ENCODE data around the gene TMEM165. TPM values are rescaled to one million over a fixed set of nuclear protein-coding genes. Genes with fewer than 3 reads are reported as not detected.

Gene TMEM165
- total RNA-seq, 2 experiments from 2014 or later = 44.8 to 46.0 TPM

DNA sequence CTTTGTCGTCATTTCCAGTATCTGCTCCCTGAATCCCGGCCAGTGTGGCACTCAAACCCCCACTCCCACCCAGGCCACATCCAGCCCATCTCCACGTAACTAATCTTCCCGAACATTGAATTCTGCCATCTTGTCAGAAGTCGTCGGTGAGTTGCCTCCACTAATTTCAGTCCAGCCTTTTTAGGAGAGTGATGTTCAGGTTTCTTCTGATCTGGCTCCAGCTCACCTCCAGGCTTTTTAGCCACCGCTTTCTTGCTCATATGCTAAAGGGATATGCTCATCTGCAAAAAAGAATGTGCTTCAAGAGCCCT, 1.3 kb downstream of the TMEM165 start:
- DNase-seq = peak in 1 of 14 experiments; percentile 6
- peaks cover 31% of the 10 kb centered on the region for H3K36me3 Mint-ChIP-seq (ENCODE audit: low read depth)
- POLR2A ChIA-PET = interaction anchor here (0.9 to 3.7 kb wide), 5 partner anchors 11 to 552 kb away, joined by 3 to 37 read pairs (median 7); partner anchors contain the start of genes CEP135, CLOCK and SRD5A3

DNA sequence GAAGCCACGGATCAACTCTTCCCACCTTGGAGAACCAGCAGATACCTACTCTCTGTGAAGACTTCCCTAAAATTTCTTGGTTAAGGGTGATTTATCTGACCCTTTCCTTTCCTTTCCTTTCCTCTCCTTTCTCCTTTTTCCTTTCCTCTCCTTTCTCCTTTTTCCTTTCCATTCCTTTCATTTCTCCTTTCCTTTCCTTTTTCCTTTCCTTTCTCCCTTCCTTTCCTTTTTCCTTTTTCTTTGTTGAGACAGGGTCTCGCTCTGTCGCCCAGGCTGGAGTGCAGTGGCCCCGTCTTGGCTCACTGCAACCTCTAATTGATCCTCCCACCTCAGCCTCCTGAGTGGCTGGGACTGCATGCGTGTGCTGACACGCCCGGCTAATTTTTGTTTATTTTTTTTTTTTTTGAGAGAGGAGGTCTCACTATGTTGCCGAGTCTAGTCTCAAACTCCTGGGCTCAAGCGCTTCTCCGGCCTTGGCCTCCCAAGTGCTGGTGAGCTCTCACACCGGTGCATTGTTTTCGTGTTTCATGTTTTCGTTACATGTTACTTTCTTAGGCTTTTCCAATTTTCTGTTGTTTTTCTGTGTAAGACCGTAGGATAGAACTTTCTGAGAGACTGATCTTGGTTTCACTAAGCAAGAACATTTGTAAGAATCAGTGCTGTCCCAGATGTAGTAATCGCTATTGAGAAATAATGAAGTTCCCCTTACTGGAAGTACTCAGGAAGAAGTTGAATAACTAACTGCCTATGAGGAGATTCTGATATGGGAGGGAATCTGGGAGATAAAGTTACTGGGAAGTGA, 2.0 kb downstream of the TMEM165 start:
- CTCF ChIA-PET = interaction anchor here (0.6 to 1.3 kb wide), 3 partner anchors 13 to 157 kb away, joined by 3 to 4 read pairs (median 3); partner anchors contain the start of gene SRD5A3
- intact Hi-C loops (cut with DNase I, micrococcal nuclease) = loop anchor here (2.0 to 5.0 kb wide), 3 partner anchors 45 to 457 kb away; partner anchors contain the start of gene EXOC1 (in 1 of the 2)
- Mint-ChIP-seq H3K27ac (peak overlapping the region; percentile 73), H3K9me3 (no peaks in the 10 kb centered on the region), H3K27me3 (no peaks in the 10 kb centered on the region), H3K4me1 (ENCODE audit: low read depth) (peaks cover 51% of the 10 kb centered on the region), H3K4me3 (peak overlapping the region; percentile 91), H3K36me3 (ENCODE audit: low read depth) (peaks cover 31% of the 10 kb centered on the region)
- DNase-seq (peak in 2 of 14 experiments; percentile 49 to 56), ATAC-seq (ENCODE audit: poor library complexity) (no peak)
- no peaks in the 10 kb centered on the region for H3K27me3 ChIP-seq (ENCODE audit: control insufficient read depth in 1 of 2, insufficient read depth in 2 of 2, low read length in 2 of 2)
- POLR2A ChIA-PET = no interaction called here
- H3K27ac ChIP-seq (ENCODE audit: low read depth in 1 of 2, low read length in 2 of 2) = peak overlapping the region in 1 of 2 donors; percentile 5
- peaks cover 34% of the 10 kb centered on the region for H3K4me1 ChIP-seq (ENCODE audit: insufficient read depth, low read length)
- TF ChIP-seq, protein P1, sequence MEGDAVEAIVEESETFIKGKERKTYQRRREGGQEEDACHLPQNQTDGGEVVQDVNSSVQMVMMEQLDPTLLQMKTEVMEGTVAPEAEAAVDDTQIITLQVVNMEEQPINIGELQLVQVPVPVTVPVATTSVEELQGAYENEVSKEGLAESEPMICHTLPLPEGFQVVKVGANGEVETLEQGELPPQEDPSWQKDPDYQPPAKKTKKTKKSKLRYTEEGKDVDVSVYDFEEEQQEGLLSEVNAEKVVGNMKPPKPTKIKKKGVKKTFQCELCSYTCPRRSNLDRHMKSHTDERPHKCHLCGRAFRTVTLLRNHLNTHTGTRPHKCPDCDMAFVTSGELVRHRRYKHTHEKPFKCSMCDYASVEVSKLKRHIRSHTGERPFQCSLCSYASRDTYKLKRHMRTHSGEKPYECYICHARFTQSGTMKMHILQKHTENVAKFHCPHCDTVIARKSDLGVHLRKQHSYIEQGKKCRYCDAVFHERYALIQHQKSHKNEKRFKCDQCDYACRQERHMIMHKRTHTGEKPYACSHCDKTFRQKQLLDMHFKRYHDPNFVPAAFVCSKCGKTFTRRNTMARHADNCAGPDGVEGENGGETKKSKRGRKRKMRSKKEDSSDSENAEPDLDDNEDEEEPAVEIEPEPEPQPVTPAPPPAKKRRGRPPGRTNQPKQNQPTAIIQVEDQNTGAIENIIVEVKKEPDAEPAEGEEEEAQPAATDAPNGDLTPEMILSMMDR (IDR thresholded peaks at IDR 0.05) = no peak
- H3K4me3 ChIP-seq (ENCODE audit: low read length) = peak overlapping the region; percentile 79
- no peaks in the 10 kb centered on the region for H3K9me3 ChIP-seq (ENCODE audit: control insufficient read depth in 1 of 2, insufficient read depth in 1 of 2, low read length in 2 of 2)
- H3K36me3 ChIP-seq (ENCODE audit: insufficient read depth, low read length) = peaks cover 6% of the 10 kb centered on the region

More for the DNA sequence above, 1.3 kb downstream of the TMEM165 start:
- Histone ChIP-seq H3K27me3 (ENCODE audit: control insufficient read depth in 1 of 2, insufficient read depth in 2 of 2, low read length in 2 of 2) (no peaks in the 10 kb centered on the region), H3K9me3 (ENCODE audit: control insufficient read depth in 1 of 2, insufficient read depth in 1 of 2, low read length in 2 of 2) (no peaks in the 10 kb centered on the region), H3K36me3 (ENCODE audit: insufficient read depth, low read length) (peaks cover 6% of the 10 kb centered on the region), H3K4me3 (ENCODE audit: low read length) (peak overlapping the region; percentile 79), H3K4me1 (ENCODE audit: insufficient read depth, low read length) (peaks cover 34% of the 10 kb centered on the region), H3K27ac (ENCODE audit: low read depth in 1 of 2, low read length in 2 of 2) (peak overlapping the region in 1 of 2 donors; percentile 5)
- ATAC-seq (ENCODE audit: poor library complexity) = no peak
- H3K27ac Mint-ChIP-seq = peak overlapping the region; percentile 73
- TF ChIP-seq, protein P1 (IDR thresholded peaks at IDR 0.05) = no peak
- H3K27me3 Mint-ChIP-seq = no peaks in the 10 kb centered on the region
- CTCF ChIA-PET = no interaction called here
- H3K4me3 Mint-ChIP-seq = peak overlapping the region; percentile 91
- H3K9me3 Mint-ChIP-seq = no peaks in the 10 kb centered on the region
- H3K4me1 Mint-ChIP-seq (ENCODE audit: low read depth) = peaks cover 51% of the 10 kb centered on the region
- intact Hi-C loops (cut with DNase I, micrococcal nuclease) = loop anchor here (2.0 to 5.0 kb wide), 3 partner anchors 45 to 458 kb away; partner anchors contain the start of gene EXOC1 (in 1 of the 2)

DNA sequence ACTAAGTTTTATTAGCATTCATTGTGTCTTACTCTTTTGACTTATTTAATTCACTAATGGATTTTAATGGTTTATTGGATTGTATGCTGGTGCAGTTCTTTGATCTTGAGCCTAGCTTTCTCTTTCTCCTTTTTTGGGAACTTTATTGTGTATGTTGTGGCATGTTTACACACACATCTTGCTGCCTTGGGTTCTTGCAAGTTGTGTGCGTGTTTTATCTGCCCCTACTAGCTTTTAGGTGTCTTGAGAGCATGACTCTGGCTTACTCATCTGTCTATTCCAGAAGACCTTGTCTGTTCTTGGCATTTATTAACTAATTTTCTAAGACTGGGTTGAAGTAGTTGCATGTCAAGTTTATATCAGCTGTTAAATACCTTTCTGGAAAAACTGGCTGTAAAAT, 2.7 kb downstream of the TMEM165 start:
- Histone ChIP-seq H3K27ac (ENCODE audit: low read depth in 1 of 2, low read length in 2 of 2) (no peak overlapping the region), H3K27me3 (ENCODE audit: control insufficient read depth in 1 of 2, insufficient read depth in 2 of 2, low read length in 2 of 2) (no peaks in the 10 kb centered on the region), H3K36me3 (ENCODE audit: insufficient read depth, low read length) (peaks cover 6% of the 10 kb centered on the region), H3K4me3 (ENCODE audit: low read length) (peak overlapping the region; percentile 79), H3K9me3 (ENCODE audit: control insufficient read depth in 1 of 2, insufficient read depth in 1 of 2, low read length in 2 of 2) (no peaks in the 10 kb centered on the region), H3K4me1 (ENCODE audit: insufficient read depth, low read length) (peaks cover 34% of the 10 kb centered on the region)
- Mint-ChIP-seq H3K36me3 (ENCODE audit: low read depth) (peaks cover 37% of the 10 kb centered on the region), H3K4me1 (ENCODE audit: low read depth) (peaks cover 51% of the 10 kb centered on the region), H3K27me3 (no peaks in the 10 kb centered on the region), H3K27ac (peak overlapping the region; percentile 73), H3K4me3 (peak overlapping the region; percentile 91), H3K9me3 (no peaks in the 10 kb centered on the region)
- ATAC-seq (ENCODE audit: poor library complexity) (no peak), DNase-seq (peak in 2 of 14 experiments; percentile 15 to 30)
- POLR2A ChIA-PET = interaction anchor here (1.1 kb wide), 1 partner anchor 468 kb away, joined by 3 read pairs; no protein-coding TSS in a partner anchor
- TF ChIP-seq, protein P1 (IDR thresholded peaks at IDR 0.05) = no peak
- CTCF ChIA-PET = interaction anchor here (0.6 to 1.3 kb wide), 5 partner anchors 12 to 156 kb away, joined by 3 to 4 read pairs (median 3); partner anchors contain the start of gene SRD5A3
- intact Hi-C loops (cut with DNase I, micrococcal nuclease) = loop anchor here (5.0 kb wide), 2 partner anchors 44 to 454 kb away; partner anchors contain the start of gene EXOC1 (in 1 of the 2)

Data from CD4-positive, alpha-beta T cell (primary cell).